Chondrocyte (in vitro differentiated cells): ENCODE data around the gene FBRS. TPM values are rescaled to one million over a fixed set of nuclear protein-coding genes. Genes with fewer than 3 reads are reported as not detected.

Experiments
- DNase-seq: peaks from one replicate; pipeline ENCODE4 v3.0.0; 2021; ENCODE audit warnings: mixed read lengths, low spot score
- H3K27ac Mint-ChIP-seq: one replicate; pipeline ENCODE4 v1.8.0; 2021; ENCODE audit warnings: mild to moderate bottlenecking, moderate library complexity, mixed read lengths; ENCODE audit not compliant: unreplicated experiment
- H3K27me3 Mint-ChIP-seq: 2 replicates; pipeline ENCODE4 v1.8.0; 2021; ENCODE audit warnings: low read depth, mixed read lengths
- H3K36me3 Mint-ChIP-seq: 2 replicates; pipeline ENCODE4 v1.8.0; 2021; ENCODE audit warnings: low read depth, mixed read lengths
- H3K4me1 Mint-ChIP-seq: 2 replicates; pipeline ENCODE4 v1.8.0; 2021; ENCODE audit warnings: low read depth, mild to moderate bottlenecking, mixed read lengths
- H3K4me3 Mint-ChIP-seq: one replicate; pipeline ENCODE4 v1.8.0; 2021; ENCODE audit warnings: mild to moderate bottlenecking, moderate library complexity, mixed read lengths; ENCODE audit not compliant: unreplicated experiment
- H3K9me3 Mint-ChIP-seq: 2 replicates; pipeline ENCODE4 v1.8.0; 2021; ENCODE audit warnings: low read depth, mixed read lengths
- total RNA-seq: library from RNA; stranded (reverse); gene quantifications from 3 replicates; pipeline ENCODE4 v1.2.1, GENCODE V29; 2021
- TF ChIP-seq, protein P1 (sequence below): fragments of 200-600 bp; sonication (generic); IDR thresholded peaks from 2 replicates; pipeline ENCODE4 v1.5.0; 2021; ENCODE audit warnings: antibody characterized with exemption, mild to moderate bottlenecking, moderate library complexity

FBRS gene
- total RNA-seq, 1 donor from 2014 or later, result 49.9 TPM

- Mint-ChIP-seq H3K9me3 (peaks cover 10% of the 10 kb centered on the region), H3K27me3 (no peaks in the 10 kb centered on the region), H3K4me3 (no peak overlapping the region), H3K27ac (no peak overlapping the region), H3K36me3 (no peaks in the 10 kb centered on the region), H3K4me1 (no peaks in the 10 kb centered on the region)
- TF ChIP-seq, protein P1, sequence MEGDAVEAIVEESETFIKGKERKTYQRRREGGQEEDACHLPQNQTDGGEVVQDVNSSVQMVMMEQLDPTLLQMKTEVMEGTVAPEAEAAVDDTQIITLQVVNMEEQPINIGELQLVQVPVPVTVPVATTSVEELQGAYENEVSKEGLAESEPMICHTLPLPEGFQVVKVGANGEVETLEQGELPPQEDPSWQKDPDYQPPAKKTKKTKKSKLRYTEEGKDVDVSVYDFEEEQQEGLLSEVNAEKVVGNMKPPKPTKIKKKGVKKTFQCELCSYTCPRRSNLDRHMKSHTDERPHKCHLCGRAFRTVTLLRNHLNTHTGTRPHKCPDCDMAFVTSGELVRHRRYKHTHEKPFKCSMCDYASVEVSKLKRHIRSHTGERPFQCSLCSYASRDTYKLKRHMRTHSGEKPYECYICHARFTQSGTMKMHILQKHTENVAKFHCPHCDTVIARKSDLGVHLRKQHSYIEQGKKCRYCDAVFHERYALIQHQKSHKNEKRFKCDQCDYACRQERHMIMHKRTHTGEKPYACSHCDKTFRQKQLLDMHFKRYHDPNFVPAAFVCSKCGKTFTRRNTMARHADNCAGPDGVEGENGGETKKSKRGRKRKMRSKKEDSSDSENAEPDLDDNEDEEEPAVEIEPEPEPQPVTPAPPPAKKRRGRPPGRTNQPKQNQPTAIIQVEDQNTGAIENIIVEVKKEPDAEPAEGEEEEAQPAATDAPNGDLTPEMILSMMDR, result no peak
- DNase-seq, result peak; percentile 30
Measured at GRCh38 chr16:30619202-30619601, 39.0 kb upstream of the FBRS start.

- Mint-ChIP-seq H3K4me3 (no peak overlapping the region), H3K9me3 (peaks cover 10% of the 10 kb centered on the region), H3K36me3 (no peaks in the 10 kb centered on the region), H3K27ac (no peak overlapping the region), H3K27me3 (no peaks in the 10 kb centered on the region), H3K4me1 (no peaks in the 10 kb centered on the region)
- TF ChIP-seq, protein P1, result no peak
- no peak for DNase-seq
Measured at GRCh38 chr16:30619638-30620037, 38.6 kb upstream of the FBRS start.

- no peak for DNase-seq
- no peaks in the 10 kb centered on the region for H3K36me3 Mint-ChIP-seq
- no peaks in the 10 kb centered on the region for H3K27me3 Mint-ChIP-seq
- TF ChIP-seq, protein P1, result no peak
- H3K9me3 Mint-ChIP-seq, result peaks cover 10% of the 10 kb centered on the region
- H3K4me3 Mint-ChIP-seq, result no peak overlapping the region
- no peaks in the 10 kb centered on the region for H3K4me1 Mint-ChIP-seq
- H3K27ac Mint-ChIP-seq, result no peak overlapping the region
Measured at GRCh38 chr16:30620169-30620568, 38.1 kb upstream of the FBRS start.

DNA sequence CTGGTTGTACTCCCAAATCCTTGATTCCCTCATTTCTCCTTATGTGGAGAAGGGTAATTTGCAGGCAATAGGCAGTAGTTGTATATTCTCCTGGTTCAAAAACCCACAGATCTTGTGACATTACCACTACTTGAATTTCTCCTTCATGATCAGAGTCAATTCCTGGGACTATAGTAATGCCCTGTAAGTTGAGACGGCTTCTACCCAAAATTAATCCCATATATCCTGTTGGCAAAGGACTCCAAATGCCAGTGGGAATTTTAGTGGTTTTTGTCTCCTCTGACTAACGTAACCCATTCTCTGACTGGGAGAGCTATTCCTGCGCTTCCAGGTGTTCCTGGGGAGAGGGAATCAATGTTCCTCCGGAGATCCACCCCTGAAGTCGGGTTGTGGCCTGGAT is 36.5 kb upstream of the FBRS start:
- TF ChIP-seq, protein P1, result no peak
- no peak overlapping the region for H3K27ac Mint-ChIP-seq
- no peaks in the 10 kb centered on the region for H3K4me1 Mint-ChIP-seq
- no peaks in the 10 kb centered on the region for H3K36me3 Mint-ChIP-seq
- no peak for DNase-seq
- peaks cover 10% of the 10 kb centered on the region for H3K9me3 Mint-ChIP-seq
- H3K27me3 Mint-ChIP-seq, result no peaks in the 10 kb centered on the region
- H3K4me3 Mint-ChIP-seq, result no peak overlapping the region

GRCh38 chr16:30622455-30623032 is 35.7 kb upstream of the FBRS start:
- H3K27me3 Mint-ChIP-seq, result no peaks in the 10 kb centered on the region
- DNase-seq, result peak; percentile 6
- H3K9me3 Mint-ChIP-seq, result peaks cover 10% of the 10 kb centered on the region
- TF ChIP-seq, protein P1, result no peak
- H3K4me3 Mint-ChIP-seq, result no peak overlapping the region
- H3K36me3 Mint-ChIP-seq, result no peaks in the 10 kb centered on the region
- H3K27ac Mint-ChIP-seq, result no peak overlapping the region
- H3K4me1 Mint-ChIP-seq, result no peaks in the 10 kb centered on the region
